ENCODE results near the gene COL9A3.

Gene COL9A3

GRCh38 chr20:62815066-62815991, 1.5 kb upstream of the COL9A3 start:
- Histone ChIP-seq H3K9ac (ENCODE audit: insufficient read length) (no peak overlapping the region), H3K9me3 (ENCODE audit: low read depth, low read length) (no peaks in the 10 kb centered on the region), H3K4me3 (peak overlapping the region; percentile 83), H3K36me3 (ENCODE audit: insufficient read depth, low read length) (peaks cover 5% of the 10 kb centered on the region; the same call in 1 of the 2 replicates), H3K27ac (peak overlapping the region; percentile 84)
- TF ChIP-seq EZH2 (IDR thresholded peaks at IDR 0.05) (no peak), POLR2AphosphoS5 (IDR thresholded peaks at IDR 0.05; ENCODE audit: borderline replicate concordance, low read depth, low read length) (no peak), FOXP2 (optimal IDR thresholded peaks at IDR 0.05; ENCODE audit: control extremely low read depth, extremely low read length, insufficient read depth) (no peak)
- no peak for DNase-seq (ENCODE audit: low read depth, low spot score)

DNA sequence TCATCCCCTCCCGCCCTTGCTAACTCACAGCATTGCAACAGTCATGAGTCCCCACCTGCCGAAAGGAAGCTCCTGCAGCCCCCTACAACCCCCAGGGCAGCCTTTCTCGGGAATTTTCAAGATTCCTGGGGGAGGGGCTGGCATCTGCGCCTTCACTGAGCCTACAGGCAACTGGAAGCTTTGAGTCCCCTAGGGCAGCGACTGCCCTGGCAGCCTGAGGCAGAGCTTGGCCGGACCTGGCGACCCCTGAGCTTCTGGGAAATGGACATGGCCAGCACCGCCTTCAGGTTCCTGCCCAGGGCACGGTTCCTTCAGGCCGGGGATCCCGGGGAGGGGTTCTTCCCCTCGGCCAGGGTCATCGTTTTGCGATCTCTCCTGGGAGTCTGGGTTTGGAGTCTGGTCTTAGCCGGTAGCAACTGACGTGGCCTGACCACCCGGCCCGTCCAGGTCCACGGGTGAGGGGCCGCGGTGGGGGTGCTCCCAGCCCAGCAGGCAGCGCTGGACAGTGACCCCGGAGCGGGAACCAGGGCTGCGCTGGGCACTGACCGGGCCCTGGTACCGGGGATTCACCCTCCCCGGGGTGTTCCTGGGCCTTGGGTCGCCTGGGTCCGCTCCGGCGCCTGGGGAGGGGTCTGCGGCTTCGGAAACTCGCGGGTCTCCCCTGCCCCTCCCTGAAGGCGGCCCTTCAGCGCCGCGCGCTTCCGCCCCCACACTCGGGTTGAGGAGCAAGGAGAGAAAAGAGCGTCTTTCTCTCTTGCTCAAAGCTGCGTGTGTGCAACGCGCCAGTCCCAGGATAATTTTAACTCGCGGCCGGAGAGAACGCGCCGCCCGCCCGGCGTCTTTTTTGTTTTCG, 593 bp upstream of the COL9A3 start:
- Histone ChIP-seq H3K9me3 (ENCODE audit: low read depth, low read length) (no peaks in the 10 kb centered on the region), H3K4me3 (peak overlapping the region; percentile 83), H3K9ac (ENCODE audit: insufficient read length) (peak overlapping the region; percentile 75), H3K36me3 (ENCODE audit: insufficient read depth, low read length) (peaks cover 5% of the 10 kb centered on the region; the same call in 1 of the 2 replicates), H3K27ac (peak overlapping the region; percentile 84)
- TF ChIP-seq POLR2AphosphoS5 (IDR thresholded peaks at IDR 0.05; ENCODE audit: borderline replicate concordance, low read depth, low read length) (no peak), FOXP2 (optimal IDR thresholded peaks at IDR 0.05; ENCODE audit: control extremely low read depth, extremely low read length, insufficient read depth) (no peak), EZH2 (IDR thresholded peaks at IDR 0.05) (no peak)
- DNase-seq (ENCODE audit: low read depth, low spot score): no peak

- Histone ChIP-seq H3K9me3 (ENCODE audit: low read depth, low read length) (no peaks in the 10 kb centered on the region), H3K36me3 (ENCODE audit: insufficient read depth, low read length) (no peaks in the 10 kb centered on the region), H3K4me3 (peak overlapping the region; percentile 83), H3K9ac (ENCODE audit: insufficient read length) (peak overlapping the region; percentile 45), H3K27ac (no peak overlapping the region)
- no peak for TF ChIP-seq FOXP2 (optimal IDR thresholded peaks at IDR 0.05; ENCODE audit: control extremely low read depth, extremely low read length, insufficient read depth)
- TF ChIP-seq EZH2 (IDR thresholded peaks at IDR 0.05): no peak
- no peak for TF ChIP-seq POLR2AphosphoS5 (IDR thresholded peaks at IDR 0.05; ENCODE audit: borderline replicate concordance, low read depth, low read length)
- no peak for DNase-seq (ENCODE audit: low read depth, low spot score)
Measured at GRCh38 chr20:62817975-62818591, 1.2 kb downstream of the COL9A3 start.

- H3K27ac ChIP-seq: no peak overlapping the region
- no peaks in the 10 kb centered on the region for H3K36me3 ChIP-seq (ENCODE audit: insufficient read depth, low read length)
- no peak for DNase-seq (ENCODE audit: low read depth, low spot score)
- H3K9ac ChIP-seq (ENCODE audit: insufficient read length): peak overlapping the region; percentile 23
- TF ChIP-seq POLR2AphosphoS5 (IDR thresholded peaks at IDR 0.05; ENCODE audit: borderline replicate concordance, low read depth, low read length) (no peak), FOXP2 (optimal IDR thresholded peaks at IDR 0.05; ENCODE audit: control extremely low read depth, extremely low read length, insufficient read depth) (no peak), EZH2 (IDR thresholded peaks at IDR 0.05) (no peak)
- no peaks in the 10 kb centered on the region for H3K9me3 ChIP-seq (ENCODE audit: low read depth, low read length)
- H3K4me3 ChIP-seq: peak overlapping the region; percentile 83
Measured at GRCh38 chr20:62818592-62819493, 2.0 kb downstream of the COL9A3 start.

DNA sequence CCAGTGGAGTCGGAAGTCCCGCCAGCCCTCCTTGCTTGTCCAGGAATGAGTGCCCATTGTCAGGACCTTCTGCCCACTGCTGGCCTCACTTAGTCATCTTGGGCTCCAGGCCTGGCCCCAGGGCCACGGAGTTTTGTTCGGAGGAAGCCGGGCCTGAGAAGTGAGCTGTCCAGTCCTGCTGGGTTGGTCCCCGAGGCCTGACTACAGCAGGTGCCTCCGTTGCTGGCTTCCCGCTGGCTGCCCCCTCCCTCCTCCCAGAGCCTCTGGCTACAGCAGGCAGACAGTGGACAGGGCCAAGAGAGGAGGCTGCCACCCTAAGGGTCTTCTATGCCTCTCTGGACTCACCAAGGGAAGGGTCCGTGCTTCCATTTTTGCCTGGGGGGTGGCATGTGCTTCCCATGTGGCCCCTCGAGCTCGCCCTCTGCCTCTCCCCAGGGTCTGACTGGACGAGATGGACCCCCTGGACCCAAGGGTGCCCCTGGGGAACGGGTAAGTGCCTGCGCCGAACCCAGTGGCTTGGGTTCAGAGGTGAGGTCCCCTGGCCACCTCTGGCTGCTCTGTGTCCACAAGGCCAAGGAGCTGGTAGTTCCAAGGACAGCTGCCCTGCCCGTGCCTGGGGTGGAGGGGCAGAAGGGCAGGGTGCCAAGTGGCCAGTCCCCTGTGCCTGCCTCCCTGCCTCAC, 2.8 kb downstream of the COL9A3 start:
- no peak overlapping the region for H3K4me3 ChIP-seq
- H3K36me3 ChIP-seq (ENCODE audit: insufficient read depth, low read length): no peaks in the 10 kb centered on the region
- no peak for DNase-seq (ENCODE audit: low read depth, low spot score)
- no peaks in the 10 kb centered on the region for H3K9me3 ChIP-seq (ENCODE audit: low read depth, low read length)
- no peak overlapping the region for H3K9ac ChIP-seq (ENCODE audit: insufficient read length)
- no peak for TF ChIP-seq FOXP2 (optimal IDR thresholded peaks at IDR 0.05; ENCODE audit: control extremely low read depth, extremely low read length, insufficient read depth)
- no peak for TF ChIP-seq EZH2 (IDR thresholded peaks at IDR 0.05)
- TF ChIP-seq POLR2AphosphoS5 (IDR thresholded peaks at IDR 0.05; ENCODE audit: borderline replicate concordance, low read depth, low read length): no peak
- no peak overlapping the region for H3K27ac ChIP-seq

- no peak overlapping the region for H3K4me3 ChIP-seq
- H3K9ac ChIP-seq (ENCODE audit: insufficient read length): no peak overlapping the region
- TF ChIP-seq POLR2AphosphoS5 (IDR thresholded peaks at IDR 0.05; ENCODE audit: borderline replicate concordance, low read depth, low read length) (no peak), FOXP2 (optimal IDR thresholded peaks at IDR 0.05; ENCODE audit: control extremely low read depth, extremely low read length, insufficient read depth) (no peak), EZH2 (IDR thresholded peaks at IDR 0.05) (no peak)
- no peaks in the 10 kb centered on the region for H3K9me3 ChIP-seq (ENCODE audit: low read depth, low read length)
- no peaks in the 10 kb centered on the region for H3K36me3 ChIP-seq (ENCODE audit: insufficient read depth, low read length)
- H3K27ac ChIP-seq: no peak overlapping the region
- DNase-seq (ENCODE audit: low read depth, low spot score): no peak
Measured at GRCh38 chr20:62820208-62820961, 3.5 kb downstream of the COL9A3 start.
